Motor neuron (in vitro differentiated cells): ENCODE results near the gene HSD11B1. TPM values are rescaled to one million over a fixed set of nuclear protein-coding genes. Genes with fewer than 3 reads are reported as not detected.

Experiments
- ATAC-seq, 8 experiments: fragments of 200-7000 bp; cut with Tn5 transposase; replicated peaks in 6 of 8; 2 replicates each; pipeline ENCODE4 v1.8.0; 2021; ENCODE audit warnings: mild to moderate bottlenecking in 8 of 8, moderate library complexity in 8 of 8
- H3K27ac ChIP-seq, 2 donors: fragments of 250-450 bp; sonication (Bioruptor Pico); 2 replicates each; pipeline ENCODE4 v1.9.0; 2021; ENCODE audit warnings: antibody characterized with exemption in 2 of 2, mild to moderate bottlenecking in 2 of 2, moderate library complexity in 1 of 2
- H3K4me1 ChIP-seq, 2 donors: fragments of 250-450 bp; sonication (Bioruptor Pico); replicated peaks in 1 of 2; 2 replicates each; pipeline ENCODE4 v1.6.1; 2021; ENCODE audit warnings: antibody characterized with exemption in 2 of 2, mild to moderate bottlenecking in 2 of 2, moderate library complexity in 1 of 2
- H3K4me3 ChIP-seq, 5 donors: fragments of 250-450 bp; sonication (Bioruptor Pico); 2 replicates each; pipeline ENCODE4 v1.9.0; 2021; ENCODE audit warnings: antibody characterized with exemption in 5 of 5, mild to moderate bottlenecking in 5 of 5, moderate library complexity in 4 of 5
- WGBS, 10 experiments: fragments of 450-650 bp; shearing (Covaris generic); methylation state at CpG; one replicate each; pipeline ENCODE4 v1.0.0; 2022; 5-methylcytosine and 5-hydroxymethylcytosine counted together
- in situ Hi-C, 9 experiments: fragments of 400-800 bp; cut with MboI; loops; one replicate each; pipeline ENCODE4 v1.15.0; 2021; ENCODE audit warnings: low sequenced_read_pairs in 9 of 9, low pct_unique_long_range_greater_than_20kb in 2 of 9; ENCODE audit not compliant: unreplicated experiment in 9 of 9
- total RNA-seq, 8 experiments: library from RNA; unstranded; fragments of 300-600 nt; gene quantifications; 2 replicates each; pipeline versions ENCODE4 v1.2.3 to v1.2.4, GENCODE V29; 2022

HSD11B1 gene
- total RNA-seq, 8 experiments from 2014 or later = 0.63 to 114 (median 2.8) TPM; not detected in 5

DNA sequence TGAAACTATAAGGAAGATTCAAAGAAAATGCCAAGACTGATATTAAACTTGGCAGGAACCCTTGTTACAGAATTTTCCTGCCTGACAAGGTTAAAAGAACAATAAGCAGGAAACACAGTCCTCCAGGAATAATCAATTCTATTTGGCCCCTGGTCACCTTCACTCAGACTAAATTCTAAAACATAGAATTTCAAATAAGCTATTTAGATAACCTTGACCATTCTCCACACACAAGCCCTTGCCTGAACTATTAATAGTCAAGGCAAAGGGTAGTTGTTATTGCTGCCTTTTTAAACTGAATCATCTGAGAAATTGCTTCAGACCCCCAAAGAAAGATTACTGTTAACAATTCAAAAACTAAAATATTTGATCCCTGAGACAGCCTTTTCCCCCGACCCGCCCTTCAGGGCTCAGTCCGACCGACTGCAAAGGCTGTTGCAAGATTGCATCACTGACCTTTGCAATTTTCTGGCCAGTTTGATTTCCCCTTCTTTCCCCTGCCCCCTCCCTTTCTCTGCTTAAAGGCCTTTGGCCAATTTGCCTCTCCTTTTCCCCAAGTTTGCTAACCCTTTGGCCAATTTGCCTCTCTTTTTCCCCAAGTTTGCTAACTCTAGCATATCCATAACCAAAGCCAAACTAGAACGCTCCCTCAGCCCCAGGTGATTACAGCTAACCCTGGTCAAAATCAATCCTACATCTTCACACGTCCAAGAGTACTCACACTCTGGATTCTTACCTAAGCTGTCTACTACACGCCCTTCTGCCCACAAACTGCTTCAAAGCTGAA is 30.8 kb upstream of the HSD11B1 start:
- ATAC-seq = no peak
- Histone ChIP-seq H3K27ac (peak overlapping the region in 1 of 2 donors; percentile 64), H3K4me1 (peaks cover 32 to 36% of the 10 kb centered on the region in 2 donors), H3K4me3 (peak overlapping the region in 1 of 5 donors; percentile 53)
- in situ Hi-C loops = no loop called here
- WGBS, 10 experiments = 50 to 85% (median 76%) methylated on average over 1 to 7 of the region's 7 CpGs; no CpG with 5 or more reads in 2 of the 10 experiments

DNA sequence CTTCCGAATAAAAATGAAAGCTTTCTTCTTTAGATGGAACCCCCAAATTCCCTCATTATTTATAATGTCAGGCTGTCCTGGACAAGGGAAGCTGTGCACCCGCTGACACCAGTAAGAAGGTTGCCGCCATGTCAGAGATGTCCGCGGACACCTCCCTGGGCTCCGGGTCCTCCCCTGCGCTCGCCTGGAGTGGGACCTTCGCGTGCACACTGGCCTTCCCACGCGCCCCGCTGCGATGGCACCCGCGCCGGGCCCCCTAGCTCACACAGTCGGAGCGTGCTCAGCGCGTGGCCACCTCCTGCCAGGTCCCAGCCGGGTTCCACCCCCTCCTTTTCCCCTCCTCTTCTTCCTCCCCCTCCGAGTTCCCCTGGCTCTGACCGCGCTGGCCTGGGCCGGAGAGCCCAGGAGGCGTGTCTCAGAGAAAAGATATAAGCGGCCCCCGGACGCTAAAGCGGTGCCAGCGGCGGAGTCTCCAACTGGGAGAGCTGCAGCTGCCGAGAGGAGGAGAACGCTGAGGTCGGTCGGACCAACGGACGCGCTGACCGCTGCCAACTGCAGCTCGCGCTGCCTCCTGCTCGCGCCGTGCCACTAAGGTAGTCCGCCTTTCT is 29.6 kb upstream of the HSD11B1 start, which contains the start of gene G0S2:
G0S2 (plus strand) TSS at position 456 of the 608 bp plus-strand sequence. CDS start 273 bp downstream, outside the sequence.
- in situ Hi-C loops = loop anchor here in 3 of 9 experiments (25.0 kb wide), 1 partner anchor 88 kb away; the partner anchor contains the start of gene CAMK1G (in 3 of the 3)
- peaks cover 32 to 36% of the 10 kb centered on the region in 2 donors for H3K4me1 ChIP-seq
- ATAC-seq = peak; percentile 74 to 94 (median 88)
- WGBS, 10 experiments = 0 to 14% (median 10%) methylated on average over 1 to 26 of the region's 47 CpGs; no CpG with 5 or more reads in 3 of the 10 experiments
- H3K27ac ChIP-seq = peak within 1 kb of the TSS; percentile 59 to 64
- H3K4me3 ChIP-seq = peak within 1 kb of the TSS; percentile 26 to 53 (median 45)

DNA sequence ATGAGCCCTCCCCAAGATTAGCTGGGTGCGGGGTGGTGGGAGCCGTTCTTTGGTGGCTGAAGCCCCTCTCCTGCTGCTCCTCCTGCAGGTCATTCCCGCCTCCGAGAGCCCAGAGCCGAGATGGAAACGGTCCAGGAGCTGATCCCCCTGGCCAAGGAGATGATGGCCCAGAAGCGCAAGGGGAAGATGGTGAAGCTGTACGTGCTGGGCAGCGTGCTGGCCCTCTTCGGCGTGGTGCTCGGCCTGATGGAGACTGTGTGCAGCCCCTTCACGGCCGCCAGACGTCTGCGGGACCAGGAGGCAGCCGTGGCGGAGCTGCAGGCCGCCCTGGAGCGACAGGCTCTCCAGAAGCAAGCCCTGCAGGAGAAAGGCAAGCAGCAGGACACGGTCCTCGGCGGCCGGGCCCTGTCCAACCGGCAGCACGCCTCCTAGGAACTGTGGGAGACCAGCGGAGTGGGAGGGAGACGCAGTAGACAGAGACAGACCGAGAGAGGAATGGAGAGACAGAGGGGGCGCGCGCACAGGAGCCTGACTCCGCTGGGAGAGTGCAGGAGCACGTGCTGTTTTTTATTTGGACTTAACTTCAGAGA is 29.0 kb upstream of the HSD11B1 start:
- 0 to 16% (median 9%) methylated on average over 1 to 14 of the region's 34 CpGs; no CpG with 5 or more reads in 7 of the 10 experiments for WGBS, 10 experiments
- in situ Hi-C loops = loop anchor here in 3 of 9 experiments (25.0 kb wide), 1 partner anchor 88 kb away; the partner anchor contains the start of gene CAMK1G (in 3 of the 3)
- peak overlapping the region; percentile 26 to 53 (median 45) for H3K4me3 ChIP-seq
- peak overlapping the region; percentile 59 to 64 for H3K27ac ChIP-seq
- H3K4me1 ChIP-seq = peaks cover 32 to 36% of the 10 kb centered on the region in 2 donors
- peak in 7 of 8 experiments; percentile 35 to 73 (median 54) for ATAC-seq

DNA sequence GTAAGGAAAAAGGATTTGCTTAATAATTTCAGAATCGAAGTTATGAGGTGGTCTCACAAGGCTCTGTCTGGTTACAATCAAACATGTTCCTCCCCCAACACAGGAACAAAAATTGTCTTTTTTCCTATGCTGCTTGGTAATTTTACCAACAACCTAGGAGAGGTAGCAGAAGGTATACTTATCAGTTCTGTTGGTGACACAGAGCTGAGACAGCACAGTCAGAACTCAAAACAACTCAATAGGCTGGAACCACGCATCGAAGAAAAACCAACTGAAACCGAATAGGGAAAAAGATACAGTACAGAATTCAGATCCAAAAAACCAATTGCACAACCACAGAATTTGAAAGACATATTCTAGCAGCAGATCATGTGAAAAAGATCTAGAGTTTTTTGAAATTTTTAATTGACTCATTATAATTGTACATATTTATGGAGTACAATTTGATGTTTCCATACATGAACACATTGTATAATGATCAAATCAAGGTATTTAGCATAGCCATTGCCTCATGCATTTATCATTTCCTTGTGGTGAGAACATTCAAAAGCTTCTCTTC is 25.6 kb upstream of the HSD11B1 start:
- in situ Hi-C loops = loop anchor here in 3 of 9 experiments (25.0 kb wide), 1 partner anchor 92 kb away; the partner anchor contains the start of gene CAMK1G (in 3 of the 3)
- ATAC-seq = peak in 3 of 8 experiments; percentile 2 to 25 (median 5)
- Histone ChIP-seq H3K4me3 (no peak overlapping the region), H3K27ac (no peak overlapping the region), H3K4me1 (peaks cover 21 to 23% of the 10 kb centered on the region in 2 donors)
- WGBS, 10 experiments = 30 to 100% (median 92%) methylated on average over 1 to 4 of the region's 4 CpGs; no CpG with 5 or more reads in 1 of the 10 experiments

DNA sequence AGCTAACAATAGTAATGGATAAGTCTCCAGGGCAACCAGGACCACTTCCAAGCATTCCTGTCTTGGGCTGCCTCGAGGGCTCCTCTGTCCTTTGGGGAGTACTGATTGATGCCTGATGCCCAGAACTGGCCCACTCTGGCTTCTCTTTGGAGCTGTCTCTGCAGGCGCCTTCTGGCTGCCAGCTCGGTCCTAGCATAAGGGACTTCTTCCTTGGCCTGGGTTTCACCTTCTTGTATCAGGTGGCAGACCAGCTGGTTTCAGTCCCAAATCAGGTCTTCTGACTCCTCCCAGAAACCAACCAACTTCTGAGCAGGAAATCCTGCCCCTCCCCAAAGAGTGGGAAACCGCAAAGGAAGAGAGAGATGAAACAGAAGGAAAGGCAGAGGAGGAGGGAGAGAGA is 18.8 kb upstream of the HSD11B1 start:
- H3K4me1 ChIP-seq = peaks cover 0 to 4% of the 10 kb centered on the region in 2 donors
- H3K4me3 ChIP-seq = no peak overlapping the region
- peak in 1 of 8 experiments; percentile 49 for ATAC-seq
- in situ Hi-C loops = loop anchor here in 3 of 9 experiments (25.0 kb wide), 1 partner anchor 99 kb away; the partner anchor contains the start of gene CAMK1G (in 3 of the 3)
- WGBS, 10 experiments = 33 to 100% (median 78%) methylated on average over 1 to 4 of the region's 4 CpGs
- H3K27ac ChIP-seq = no peak overlapping the region

DNA sequence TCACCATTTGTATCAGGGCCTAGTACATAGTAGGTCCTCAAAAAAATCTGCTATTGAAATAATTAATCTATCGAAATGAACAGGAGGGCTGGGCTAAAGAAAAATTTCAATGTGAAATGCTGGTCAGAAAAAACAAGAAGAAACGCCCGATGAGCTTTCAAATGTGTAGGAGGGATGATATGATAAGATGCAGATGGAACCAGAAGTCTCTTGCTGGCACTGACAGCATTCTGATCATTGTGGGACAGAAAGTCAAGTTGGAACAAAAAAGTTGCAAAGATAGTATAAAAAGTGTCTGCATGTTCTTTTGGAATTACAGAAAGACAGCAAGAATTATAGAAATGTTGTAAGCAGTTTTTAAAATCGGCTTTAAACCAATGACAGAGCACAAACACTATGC is 18.3 kb upstream of the HSD11B1 start:
- H3K4me1 ChIP-seq = peaks cover 0 to 4% of the 10 kb centered on the region in 2 donors
- no peak overlapping the region for H3K4me3 ChIP-seq
- no peak for ATAC-seq
- 8 to 92% (median 87%) methylated on average over 2 to 4 of the region's 4 CpGs for WGBS, 10 experiments
- no peak overlapping the region for H3K27ac ChIP-seq
- in situ Hi-C loops = loop anchor here in 3 of 9 experiments (25.0 kb wide), 1 partner anchor 99 kb away; the partner anchor contains the start of gene CAMK1G (in 3 of the 3)

DNA sequence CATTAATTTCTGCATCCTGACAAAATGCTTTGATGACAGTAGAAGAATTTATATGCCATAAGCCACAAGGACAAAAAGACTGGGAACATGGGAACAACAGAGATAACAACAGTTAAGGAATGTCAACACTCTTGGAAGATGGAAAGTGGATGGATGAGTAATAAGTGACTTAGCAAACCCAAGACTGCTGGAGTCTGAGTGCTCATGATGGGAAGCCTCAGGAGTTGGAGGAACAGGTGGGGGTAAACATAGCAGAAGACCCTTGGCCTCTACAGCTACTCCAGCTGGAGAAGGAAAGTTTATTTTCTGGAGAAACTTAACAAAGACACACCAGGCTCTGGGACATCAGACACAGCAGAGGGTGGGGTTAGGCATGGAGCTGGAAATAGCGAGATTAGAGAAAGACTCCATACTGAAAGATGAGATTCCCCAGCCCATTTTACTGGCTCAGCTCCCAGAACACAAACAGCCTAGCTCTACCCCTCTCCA is 15.9 kb upstream of the HSD11B1 start:
- peaks cover 3 to 7% of the 10 kb centered on the region in 2 donors for H3K4me1 ChIP-seq
- peak in 3 of 8 experiments; percentile 25 to 67 (median 63) for ATAC-seq
- no peak overlapping the region for H3K27ac ChIP-seq
- H3K4me3 ChIP-seq = no peak overlapping the region
- 33 to 100% (median 92%) methylated on average over 1 of the region's 1 CpG; no CpG with 5 or more reads in 6 of the 10 experiments for WGBS, 10 experiments
- in situ Hi-C loops = loop anchor here in 3 of 9 experiments (25.0 kb wide), 1 partner anchor 101 kb away; the partner anchor contains the start of gene CAMK1G (in 3 of the 3)

DNA sequence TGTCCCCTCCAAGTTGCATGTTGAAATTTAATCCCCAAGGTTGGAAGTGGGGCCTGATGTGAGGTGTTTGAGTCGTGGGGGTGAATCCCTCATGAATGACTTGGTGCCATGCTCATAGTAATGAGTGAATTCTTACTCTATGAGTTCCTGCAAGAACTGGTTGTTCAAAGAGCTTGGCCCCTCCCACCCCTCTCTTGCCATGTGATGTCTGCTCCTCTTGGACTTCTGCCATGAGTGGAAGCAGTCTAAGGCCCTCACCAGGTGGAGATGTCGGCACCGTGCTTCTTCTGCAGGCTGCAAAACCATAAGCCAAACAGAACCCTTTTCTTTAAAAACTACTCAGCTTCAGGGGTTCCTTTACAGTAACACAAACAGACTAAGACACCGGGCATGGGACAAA is 15.2 kb upstream of the HSD11B1 start:
- Histone ChIP-seq H3K27ac (no peak overlapping the region), H3K4me3 (no peak overlapping the region), H3K4me1 (peaks cover 3 to 7% of the 10 kb centered on the region in 2 donors)
- in situ Hi-C loops = loop anchor here in 3 of 9 experiments (25.0 kb wide), 1 partner anchor 102 kb away; the partner anchor contains the start of gene CAMK1G (in 3 of the 3)
- ATAC-seq = peak in 1 of 8 experiments; percentile 3
- WGBS, 10 experiments = 37 to 100% (median 88%) methylated on average over 1 to 4 of the region's 4 CpGs; no CpG with 5 or more reads in 2 of the 10 experiments

DNA sequence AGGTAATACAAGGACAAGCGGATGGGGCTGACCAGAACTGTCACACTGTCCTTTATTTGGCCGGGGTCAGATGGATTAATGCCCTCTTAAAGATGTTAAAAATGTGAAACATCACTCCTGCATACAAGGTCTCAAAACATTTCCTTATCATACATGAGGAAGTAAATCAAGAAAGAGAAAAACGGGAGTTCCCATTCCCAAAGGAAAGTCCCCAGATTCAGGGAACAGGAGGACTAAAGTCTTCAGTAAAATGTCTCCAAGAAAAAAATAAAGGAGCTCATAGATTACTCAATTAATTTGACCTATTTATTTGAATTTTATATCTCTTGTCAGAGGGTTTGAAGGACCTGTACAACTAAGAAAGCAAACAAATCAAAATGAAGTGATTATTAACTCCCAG is 13.4 kb upstream of the HSD11B1 start:
- no peak for ATAC-seq
- H3K4me3 ChIP-seq = no peak overlapping the region
- H3K4me1 ChIP-seq = peaks cover 3% of the 10 kb centered on the region in 2 donors
- in situ Hi-C loops = loop anchor here in 8 of 9 experiments (10.0 to 25.0 kb wide), 3 partner anchors 104 to 116 kb away; partner anchors contain the start of gene CAMK1G (in 5 of the 8)
- 67 to 100% (median 80%) methylated on average over 1 to 3 of the region's 3 CpGs; no CpG with 5 or more reads in 1 of the 10 experiments for WGBS, 10 experiments
- H3K27ac ChIP-seq = no peak overlapping the region

DNA sequence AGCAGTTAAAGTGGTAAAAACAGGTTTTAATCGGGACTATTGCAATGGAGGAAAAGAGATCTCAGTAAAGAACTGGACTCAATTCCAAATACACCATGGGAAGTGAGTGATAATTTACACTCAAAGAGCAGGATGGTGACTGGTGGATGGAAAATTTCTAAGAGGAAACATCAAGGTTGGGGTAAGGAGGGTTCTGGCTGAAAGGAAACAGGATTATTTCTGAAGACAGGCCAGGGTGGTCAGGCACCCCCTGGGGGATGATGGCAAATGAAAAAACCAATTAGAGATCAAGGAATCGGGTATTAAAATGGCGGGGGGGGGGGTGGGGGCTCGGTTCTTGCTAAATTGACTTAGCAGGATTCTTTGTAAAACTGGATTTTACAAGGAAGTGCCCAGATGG is 12.3 kb upstream of the HSD11B1 start:
- H3K27ac ChIP-seq = no peak overlapping the region
- in situ Hi-C loops = loop anchor here in 8 of 9 experiments (10.0 to 25.0 kb wide), 3 partner anchors 105 to 117 kb away; partner anchors contain the start of gene CAMK1G (in 5 of the 8)
- H3K4me3 ChIP-seq = no peak overlapping the region
- peaks cover 3% of the 10 kb centered on the region in 2 donors for H3K4me1 ChIP-seq
- no peak for ATAC-seq
- WGBS, 10 experiments = 40 to 100% (median 100%) methylated on average over 1 to 2 of the region's 4 CpGs; no CpG with 5 or more reads in 3 of the 10 experiments

DNA sequence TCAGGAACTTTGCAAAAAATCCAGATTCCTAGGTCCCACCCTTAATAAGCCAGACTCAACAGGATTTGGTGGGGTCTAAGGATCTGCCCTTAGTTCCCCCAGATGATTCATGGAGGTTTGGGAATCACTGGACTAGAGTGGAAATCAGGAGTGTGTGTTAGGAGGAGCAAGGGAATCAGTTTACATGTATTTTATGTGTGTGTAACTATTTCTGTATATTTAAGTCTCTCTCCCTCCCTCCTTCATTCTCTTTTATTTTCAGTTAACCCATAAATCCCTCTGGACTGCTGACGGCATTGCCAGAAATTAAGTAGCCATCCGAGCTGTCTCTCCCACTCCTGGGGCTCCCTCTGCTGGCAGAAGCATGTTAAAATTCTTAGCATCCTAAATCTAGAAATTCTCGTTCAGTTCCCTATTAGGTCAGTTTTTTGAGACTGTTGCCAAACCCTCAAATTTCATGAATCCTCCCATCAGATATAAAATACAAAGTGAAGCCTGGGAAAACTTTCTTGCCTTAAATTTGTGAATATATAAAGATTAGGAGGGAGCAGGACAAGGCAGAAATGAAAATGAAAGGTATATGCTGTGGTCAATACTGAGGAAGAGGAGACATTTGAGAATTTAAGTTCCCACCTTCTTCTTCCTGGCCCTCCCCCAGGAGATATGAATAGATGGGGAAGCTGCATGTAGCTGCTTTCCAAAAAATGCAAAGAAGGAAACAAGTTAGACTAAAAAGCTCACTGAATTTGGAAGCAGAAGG is 11.7 kb upstream of the HSD11B1 start:
- no peak overlapping the region for H3K27ac ChIP-seq
- 0 to 13% (median 0%) methylated on average over 1 to 3 of the region's 3 CpGs for WGBS, 10 experiments
- peak; percentile 46 to 78 (median 66) for ATAC-seq
- no peak overlapping the region for H3K4me3 ChIP-seq
- in situ Hi-C loops = loop anchor here in 8 of 9 experiments (10.0 to 25.0 kb wide), 3 partner anchors 106 to 118 kb away; partner anchors contain the start of gene CAMK1G (in 5 of the 8)
- H3K4me1 ChIP-seq = peaks cover 3% of the 10 kb centered on the region in 2 donors
